GM13976 (cell line): Measurements from ENCODE around the gene DNAAF5.

Source experiments
- DNase-seq: peaks from one replicate; pipeline ENCODE4 v3.0.0; 2012; ENCODE audit warnings: low spot score
- in situ Hi-C: fragments of 300-500 bp; cut with MboI; formaldehyde crosslinking; loops from one replicate; pipeline ENCODE4 v1.12.0; 2022; ENCODE audit warnings: low sequenced_read_pairs, mixed read lengths, inconsistent platforms; ENCODE audit not compliant: unreplicated experiment
- TF ChIP-seq, protein P1 (sequence below): IDR thresholded peaks from 2 replicates; pipeline ENCODE4 v1.5.1; 2012; ENCODE audit warnings: borderline replicate concordance, mild to moderate bottlenecking; ENCODE audit not compliant: insufficient read depth; ENCODE audit errors: extremely low read depth, missing control alignments, control extremely low read depth

The DNAAF5 gene

DNA sequence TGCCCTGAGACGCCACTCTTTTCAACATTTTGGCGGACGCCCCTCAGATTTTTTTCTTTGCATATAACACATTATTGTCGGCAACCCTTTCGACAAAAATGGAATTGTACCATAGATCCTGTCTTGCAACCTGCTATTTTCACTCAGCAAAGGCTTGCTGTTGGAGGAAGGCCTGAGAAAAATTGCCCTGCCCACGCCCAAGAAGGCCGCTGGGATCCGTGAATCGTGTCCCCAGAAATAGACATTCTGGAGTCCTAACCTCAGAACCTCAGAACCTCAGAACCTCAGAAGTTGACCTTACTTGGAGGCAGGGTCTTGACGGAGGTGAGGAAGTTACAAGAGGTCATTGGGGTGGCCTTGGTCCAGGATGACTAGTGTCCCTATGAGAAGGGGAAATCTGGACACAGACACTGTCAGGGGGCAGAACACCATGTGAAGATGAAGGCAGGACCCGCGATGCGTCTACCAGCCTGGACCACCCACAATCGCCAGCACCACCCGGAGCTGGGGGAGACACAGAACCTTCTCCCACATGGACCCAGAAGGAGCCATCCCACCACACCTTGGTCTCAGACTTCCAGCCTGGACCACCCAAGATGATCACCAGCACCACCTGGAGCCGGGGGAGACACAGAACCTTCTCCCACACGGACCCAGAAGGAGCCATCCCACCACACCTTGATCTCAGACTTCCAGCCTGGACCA, 19.1 kb upstream of the DNAAF5 start:
- TF ChIP-seq, protein P1, sequence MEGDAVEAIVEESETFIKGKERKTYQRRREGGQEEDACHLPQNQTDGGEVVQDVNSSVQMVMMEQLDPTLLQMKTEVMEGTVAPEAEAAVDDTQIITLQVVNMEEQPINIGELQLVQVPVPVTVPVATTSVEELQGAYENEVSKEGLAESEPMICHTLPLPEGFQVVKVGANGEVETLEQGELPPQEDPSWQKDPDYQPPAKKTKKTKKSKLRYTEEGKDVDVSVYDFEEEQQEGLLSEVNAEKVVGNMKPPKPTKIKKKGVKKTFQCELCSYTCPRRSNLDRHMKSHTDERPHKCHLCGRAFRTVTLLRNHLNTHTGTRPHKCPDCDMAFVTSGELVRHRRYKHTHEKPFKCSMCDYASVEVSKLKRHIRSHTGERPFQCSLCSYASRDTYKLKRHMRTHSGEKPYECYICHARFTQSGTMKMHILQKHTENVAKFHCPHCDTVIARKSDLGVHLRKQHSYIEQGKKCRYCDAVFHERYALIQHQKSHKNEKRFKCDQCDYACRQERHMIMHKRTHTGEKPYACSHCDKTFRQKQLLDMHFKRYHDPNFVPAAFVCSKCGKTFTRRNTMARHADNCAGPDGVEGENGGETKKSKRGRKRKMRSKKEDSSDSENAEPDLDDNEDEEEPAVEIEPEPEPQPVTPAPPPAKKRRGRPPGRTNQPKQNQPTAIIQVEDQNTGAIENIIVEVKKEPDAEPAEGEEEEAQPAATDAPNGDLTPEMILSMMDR = no peak
- no peak for DNase-seq
- in situ Hi-C loops = no loop called here

DNA sequence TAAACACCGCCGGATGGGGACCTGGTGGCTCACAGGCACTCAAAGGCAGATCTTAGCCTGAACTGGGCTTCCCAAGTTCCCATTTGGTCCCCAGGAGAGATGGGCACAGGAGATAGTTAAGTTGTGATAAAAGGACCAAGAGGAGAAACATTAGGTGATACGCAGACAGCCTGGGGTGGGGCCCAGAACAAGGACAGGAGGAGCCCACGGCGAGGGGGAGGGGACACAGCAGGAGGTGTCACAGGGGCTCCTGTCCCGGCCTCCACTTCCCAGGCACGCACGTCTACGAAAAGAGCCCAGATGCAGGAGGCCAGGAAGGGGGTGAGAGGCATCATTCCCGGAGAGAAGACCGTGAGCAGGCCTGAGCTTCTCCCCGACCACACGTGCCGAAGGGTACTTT, 16.3 kb upstream of the DNAAF5 start:
- TF ChIP-seq, protein P1 = no peak
- in situ Hi-C loops = no loop called here
- DNase-seq = no peak

DNA sequence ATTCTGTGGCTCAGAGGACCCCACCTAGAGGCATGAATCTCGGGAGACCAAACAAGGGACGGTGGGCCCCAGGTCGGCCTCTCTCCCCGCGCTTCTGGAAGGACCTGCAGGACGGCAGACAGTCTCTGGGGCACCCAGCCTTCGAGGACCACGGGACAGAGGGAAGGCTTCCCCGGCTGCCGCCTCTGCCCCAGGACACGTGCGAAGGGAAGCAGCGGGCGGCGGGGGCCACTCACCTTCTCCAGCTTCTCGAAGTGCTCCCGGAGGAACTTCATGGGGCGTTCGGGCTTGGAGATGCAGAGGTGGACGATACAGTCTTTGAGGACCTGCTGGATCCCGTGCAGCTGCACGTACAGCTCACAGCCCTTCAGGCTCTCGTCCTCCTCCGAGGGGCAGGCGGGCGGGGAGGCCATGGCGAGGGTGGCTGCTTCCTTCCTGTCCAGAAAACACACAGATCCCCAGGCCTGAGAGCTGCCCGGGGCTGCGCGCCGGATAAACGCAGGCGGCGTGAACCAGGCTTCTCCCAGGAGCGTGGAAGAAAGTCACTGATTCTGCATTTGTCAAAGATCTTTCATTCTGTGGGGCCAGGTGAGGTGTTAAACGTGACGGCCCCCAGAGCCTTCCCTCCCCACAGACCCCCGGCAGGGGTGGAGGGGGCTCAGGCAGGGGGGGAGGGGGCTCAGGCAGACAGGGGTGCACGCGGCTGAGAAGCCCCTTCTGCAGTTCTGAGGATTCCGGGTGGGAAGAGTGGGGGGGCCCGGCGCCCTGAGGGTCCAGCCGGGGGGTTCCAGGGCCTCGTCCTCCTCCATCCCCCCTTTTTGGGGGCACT, 15.2 kb upstream of the DNAAF5 start:
- no peak for DNase-seq
- in situ Hi-C loops = no loop called here
- TF ChIP-seq, protein P1 = no peak

DNA sequence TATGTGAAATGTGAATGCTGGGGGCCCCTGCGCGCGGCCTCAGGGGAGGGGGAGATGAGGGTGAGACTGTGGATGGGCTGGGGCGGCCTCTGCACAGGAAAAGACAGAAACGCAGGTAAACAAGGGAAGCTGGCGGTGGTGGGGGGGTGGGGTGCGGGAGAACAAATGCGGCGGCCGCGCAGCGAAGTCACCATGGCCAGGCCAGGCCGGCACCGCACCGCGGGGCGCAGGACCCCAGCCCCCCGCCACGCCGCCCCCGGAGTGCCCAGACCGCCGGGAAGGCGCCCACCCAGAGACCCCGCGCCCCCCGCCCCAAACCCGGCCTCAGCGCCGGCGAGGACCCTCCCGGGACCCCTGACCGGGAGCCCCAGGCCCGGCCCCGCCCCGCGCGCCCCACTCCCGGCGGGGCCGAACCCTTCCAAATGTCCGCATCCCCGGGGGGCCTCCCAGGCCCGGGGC, 14.5 kb upstream of the DNAAF5 start:
- TF ChIP-seq, protein P1 = no peak
- in situ Hi-C loops = no loop called here
- DNase-seq = no peak

DNA sequence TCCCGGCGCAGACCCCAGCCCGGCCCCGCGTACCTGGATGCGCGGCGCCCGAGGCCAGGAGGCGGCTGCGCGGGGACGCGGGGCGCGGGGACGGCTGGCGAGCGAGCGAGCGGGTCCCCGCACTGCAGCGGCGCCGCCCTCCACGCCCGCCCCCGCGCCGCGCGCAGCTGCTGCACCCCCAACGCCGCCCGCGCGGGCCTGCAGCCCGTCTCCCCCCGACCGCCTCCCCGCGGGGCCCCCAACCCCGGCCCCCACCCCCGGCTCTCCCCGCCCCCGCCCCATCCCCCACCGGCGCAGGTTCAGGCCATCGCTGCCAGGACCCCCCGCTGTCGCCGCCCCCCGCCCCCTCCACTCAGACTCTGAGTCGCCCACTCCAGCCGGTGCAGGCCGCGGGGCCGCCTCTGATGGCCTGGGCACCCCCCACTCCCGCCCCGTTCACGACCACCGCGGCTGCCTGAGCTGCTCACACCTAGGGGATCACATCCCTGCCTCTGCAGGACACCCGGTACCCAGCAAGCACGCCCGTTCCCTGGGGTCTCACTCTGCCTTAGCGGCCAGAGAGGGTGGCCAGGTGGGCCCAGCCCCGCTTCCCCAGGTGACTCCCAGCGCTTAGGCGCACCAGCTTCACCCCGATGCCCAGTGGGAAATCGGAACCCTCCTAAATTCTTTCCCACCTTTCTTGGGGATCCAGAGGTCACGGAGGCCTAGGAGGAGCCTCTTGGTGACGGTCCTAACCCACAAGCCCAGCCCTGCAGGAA, 13.9 kb upstream of the DNAAF5 start:
- in situ Hi-C loops = no loop called here
- TF ChIP-seq, protein P1 = no peak
- peak; percentile 67 for DNase-seq

DNA sequence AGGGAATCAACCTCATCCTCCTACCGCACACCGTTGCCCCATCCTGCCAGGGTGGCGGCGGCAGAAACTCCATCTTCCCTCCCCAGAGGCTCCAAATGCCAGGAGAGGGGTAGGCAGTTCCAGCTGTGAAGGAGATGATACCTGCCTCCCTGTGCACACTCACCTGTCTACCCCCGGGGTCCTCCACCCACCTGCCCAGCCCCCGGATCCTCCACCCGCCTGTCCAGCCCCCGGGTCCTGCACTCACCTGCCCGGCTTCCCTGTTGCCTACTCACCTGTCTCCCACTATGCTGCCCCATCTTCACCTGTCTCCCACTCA, 13.4 kb upstream of the DNAAF5 start:
- no peak for DNase-seq
- TF ChIP-seq, protein P1 = no peak
- in situ Hi-C loops = no loop called here
